ENCODE data around the gene EIF4E.

DNA sequence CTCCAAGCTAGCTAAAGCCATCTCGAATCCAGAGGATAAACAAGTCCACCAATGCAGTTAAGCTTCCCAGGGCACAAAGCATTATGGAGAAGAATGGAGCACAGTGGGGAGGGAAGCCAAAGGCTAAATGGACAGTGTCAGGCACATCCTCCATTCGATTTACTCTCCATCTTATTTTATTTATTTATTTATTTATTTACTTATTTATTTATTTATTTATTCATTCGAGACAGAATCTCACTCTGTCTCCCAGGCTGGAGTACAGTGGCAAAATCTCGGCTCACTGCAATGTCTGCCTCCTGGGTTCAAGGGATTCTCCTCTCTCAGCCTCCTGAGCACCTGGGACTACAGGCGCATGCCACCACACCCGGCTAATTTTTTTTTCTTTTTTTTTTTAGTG is 26.3 kb upstream of the EIF4E start:
- TF ChIP-seq CTCF (IDR thresholded peaks at IDR 0.05) (no peak), ZFX (IDR thresholded peaks at IDR 0.05; ENCODE audit: borderline replicate concordance) (no peak)
